Upper lobe of left lung (tissue), 4 donors: ENCODE data around the gene FHIT.

Experiments
- POLR2AphosphoS5 ChIP-seq, 2 donors: sonication (generic); formaldehyde crosslinking; IDR thresholded peaks; one replicate each; pipeline ENCODE4 v1.5.1; 2017; ENCODE audit warnings: antibody characterized with exemption in 2 of 2
- TF ChIP-seq, protein P1 (sequence below), 6 experiments: fragments of 450-650 bp in 4 of 6; fragments of 200-600 bp in 2 of 6; sonication (generic) in 2 of 6; IDR thresholded peaks; one replicate each; pipeline ENCODE4 v1.5.1; 2016 to 2019; ENCODE audit warnings: antibody characterized with exemption in 6 of 6

GRCh38 chr3:60298141-60298540 lies 953.1 kb downstream of the FHIT start:
- no peak for TF ChIP-seq POLR2AphosphoS5 (IDR thresholded peaks at IDR 0.05)
- TF ChIP-seq, protein P1, sequence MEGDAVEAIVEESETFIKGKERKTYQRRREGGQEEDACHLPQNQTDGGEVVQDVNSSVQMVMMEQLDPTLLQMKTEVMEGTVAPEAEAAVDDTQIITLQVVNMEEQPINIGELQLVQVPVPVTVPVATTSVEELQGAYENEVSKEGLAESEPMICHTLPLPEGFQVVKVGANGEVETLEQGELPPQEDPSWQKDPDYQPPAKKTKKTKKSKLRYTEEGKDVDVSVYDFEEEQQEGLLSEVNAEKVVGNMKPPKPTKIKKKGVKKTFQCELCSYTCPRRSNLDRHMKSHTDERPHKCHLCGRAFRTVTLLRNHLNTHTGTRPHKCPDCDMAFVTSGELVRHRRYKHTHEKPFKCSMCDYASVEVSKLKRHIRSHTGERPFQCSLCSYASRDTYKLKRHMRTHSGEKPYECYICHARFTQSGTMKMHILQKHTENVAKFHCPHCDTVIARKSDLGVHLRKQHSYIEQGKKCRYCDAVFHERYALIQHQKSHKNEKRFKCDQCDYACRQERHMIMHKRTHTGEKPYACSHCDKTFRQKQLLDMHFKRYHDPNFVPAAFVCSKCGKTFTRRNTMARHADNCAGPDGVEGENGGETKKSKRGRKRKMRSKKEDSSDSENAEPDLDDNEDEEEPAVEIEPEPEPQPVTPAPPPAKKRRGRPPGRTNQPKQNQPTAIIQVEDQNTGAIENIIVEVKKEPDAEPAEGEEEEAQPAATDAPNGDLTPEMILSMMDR (IDR thresholded peaks at IDR 0.05): no peak
